ENCODE data around the gene LEFTY1. TPM values are rescaled to one million over a fixed set of nuclear protein-coding genes. Genes with fewer than 3 reads are reported as not detected.

LEFTY1 gene
- polyA plus RNA-seq, 1 donor from 2014 or later: 4.1 TPM

GRCh38 chr1:225889743-225890142 lies 797 bp upstream of the LEFTY1 start:
- Histone ChIP-seq H4K20me1 (ENCODE audit: insufficient read depth) (no peaks in the 10 kb centered on the region), H2AFZ (ENCODE audit: low read depth, low read length) (no peak overlapping the region), H3K27me3 (ENCODE audit: insufficient read depth, low read depth, low read length) (no peaks in the 10 kb centered on the region), H3K36me3 (ENCODE audit: insufficient read depth, low read length) (no peaks in the 10 kb centered on the region), H3K27ac (ENCODE audit: low read length) (no peak overlapping the region), H3K4me3 (ENCODE audit: low read length) (no peak overlapping the region), H3K9ac (ENCODE audit: low read length) (no peak overlapping the region), H3K9me3 (ENCODE audit: low read length) (no peaks in the 10 kb centered on the region), H3K4me2 (ENCODE audit: low read length) (no peak overlapping the region), H3K79me2 (replicated peaks; ENCODE audit: insufficient read depth, low read length) (no peaks in the 10 kb centered on the region), H3F3A (ENCODE audit: insufficient read depth, low read length, poor library complexity, severe bottlenecking) (no peaks in the 10 kb centered on the region), H3K9me2 (ENCODE audit: insufficient read depth, low read length) (no peaks in the 10 kb centered on the region)
- TF ChIP-seq MXI1 (conservative IDR thresholded peaks at IDR 0.05; ENCODE audit: poor library complexity, severe bottlenecking) (no peak), EZH2 (IDR thresholded peaks at IDR 0.05; ENCODE audit: borderline replicate concordance, insufficient read depth, low read length, poor library complexity, severe bottlenecking) (no peak), SMC3 (conservative IDR thresholded peaks at IDR 0.05; ENCODE audit: poor library complexity) (no peak), REST (IDR thresholded peaks at IDR 0.05; ENCODE audit: borderline replicate concordance) (no peak), RAD21 (conservative IDR thresholded peaks at IDR 0.05) (no peak), POLR2AphosphoS5 (IDR thresholded peaks at IDR 0.05) (no peak), CTCF (IDR thresholded peaks at IDR 0.05; ENCODE audit: poor library complexity, severe bottlenecking) (no peak), EP300 (conservative IDR thresholded peaks at IDR 0.05; ENCODE audit: poor library complexity, severe bottlenecking) (no peak), TAF1 (IDR thresholded peaks at IDR 0.05; ENCODE audit: low read depth) (no peak)

- Histone ChIP-seq H4K20me1 (ENCODE audit: insufficient read depth) (no peaks in the 10 kb centered on the region), H3K27me3 (ENCODE audit: insufficient read depth, low read depth, low read length) (peaks cover 7% of the 10 kb centered on the region), H3K36me3 (ENCODE audit: insufficient read depth, low read length) (no peaks in the 10 kb centered on the region), H3K9ac (ENCODE audit: low read length) (no peak overlapping the region), H3K4me3 (ENCODE audit: low read length) (no peak overlapping the region), H3K9me2 (ENCODE audit: insufficient read depth, low read length) (no peaks in the 10 kb centered on the region), H3K27ac (ENCODE audit: low read length) (no peak overlapping the region), H3K9me3 (ENCODE audit: low read length) (no peaks in the 10 kb centered on the region), H3F3A (ENCODE audit: insufficient read depth, low read length, poor library complexity, severe bottlenecking) (no peaks in the 10 kb centered on the region), H2AFZ (ENCODE audit: low read depth, low read length) (no peak overlapping the region), H3K79me2 (replicated peaks; ENCODE audit: insufficient read depth, low read length) (no peaks in the 10 kb centered on the region), H3K4me2 (ENCODE audit: low read length) (no peak overlapping the region)
- TF ChIP-seq EZH2 (IDR thresholded peaks at IDR 0.05; ENCODE audit: borderline replicate concordance, insufficient read depth, low read length, poor library complexity, severe bottlenecking) (no peak), CTCF (IDR thresholded peaks at IDR 0.05; ENCODE audit: poor library complexity, severe bottlenecking) (no peak), SMC3 (conservative IDR thresholded peaks at IDR 0.05; ENCODE audit: poor library complexity) (no peak), EP300 (conservative IDR thresholded peaks at IDR 0.05; ENCODE audit: poor library complexity, severe bottlenecking) (no peak), RAD21 (conservative IDR thresholded peaks at IDR 0.05) (no peak), TAF1 (IDR thresholded peaks at IDR 0.05; ENCODE audit: low read depth) (no peak), REST (IDR thresholded peaks at IDR 0.05; ENCODE audit: borderline replicate concordance) (no peak), POLR2AphosphoS5 (IDR thresholded peaks at IDR 0.05) (no peak), MXI1 (conservative IDR thresholded peaks at IDR 0.05; ENCODE audit: poor library complexity, severe bottlenecking) (no peak)
Measured at GRCh38 chr1:225888289-225888897, 553 bp downstream of the LEFTY1 start.
